GM21576 (cell line): Measurements from ENCODE around the gene EHD3.

ENCODE experiments used
- ATAC-seq: cut with Tn5 transposase; IDR thresholded peaks from one replicate; pipeline ENCODE4 v1.9.1; 2021; ENCODE audit warnings: mild to moderate bottlenecking, moderate library complexity; ENCODE audit not compliant: unreplicated experiment

Gene EHD3

DNA sequence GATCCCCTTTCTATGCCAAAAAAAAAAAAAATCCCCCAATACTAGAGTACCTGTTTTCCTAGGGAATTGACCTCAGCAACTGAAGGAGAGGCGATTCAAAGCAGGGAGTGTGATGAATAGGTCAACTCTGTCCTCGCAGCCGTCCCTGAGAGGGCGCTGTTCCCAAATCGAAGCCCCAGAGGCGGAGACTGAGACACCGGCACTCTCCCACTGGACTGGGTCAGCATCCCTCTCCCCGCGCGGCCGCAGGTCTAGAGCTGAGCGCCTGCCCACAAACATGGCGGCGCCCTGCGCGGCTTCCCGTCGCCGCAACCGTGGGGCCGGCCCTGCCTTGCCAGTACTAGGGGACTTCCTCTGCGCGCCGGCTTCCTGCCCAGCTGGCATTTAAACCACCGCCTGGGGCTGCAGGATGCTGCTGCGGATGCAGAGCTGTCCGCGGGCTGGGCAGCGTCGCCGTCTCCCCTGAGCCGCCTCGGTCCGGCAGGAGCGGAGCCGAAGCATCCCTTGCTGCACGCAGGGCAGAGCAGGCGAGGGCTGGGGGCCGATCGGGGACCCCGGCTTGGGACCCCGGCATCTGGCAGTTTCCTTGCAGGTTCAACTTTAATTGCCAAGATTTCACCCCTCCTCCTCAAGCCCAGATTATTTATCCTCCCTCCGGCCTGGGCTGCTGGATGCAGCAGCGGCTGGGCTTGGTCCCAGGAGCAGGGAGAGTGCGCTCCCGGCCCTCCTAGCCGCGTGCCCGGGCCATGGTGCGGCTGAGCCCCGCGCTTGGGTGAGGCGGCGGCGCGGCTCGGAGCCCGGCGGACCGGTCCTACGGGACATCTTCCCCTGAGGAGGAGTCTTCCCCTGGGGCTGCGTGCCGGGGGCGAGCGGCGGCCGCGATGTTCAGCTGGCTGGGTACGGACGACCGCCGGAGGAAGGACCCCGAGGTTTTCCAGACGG is at the start of gene EHD3:
EHD3 (plus strand) TSS at position 412 of the 942 bp plus-strand sequence; CDS start at position 882, 470 bp downstream.
- ATAC-seq: peak; percentile 94

DNA sequence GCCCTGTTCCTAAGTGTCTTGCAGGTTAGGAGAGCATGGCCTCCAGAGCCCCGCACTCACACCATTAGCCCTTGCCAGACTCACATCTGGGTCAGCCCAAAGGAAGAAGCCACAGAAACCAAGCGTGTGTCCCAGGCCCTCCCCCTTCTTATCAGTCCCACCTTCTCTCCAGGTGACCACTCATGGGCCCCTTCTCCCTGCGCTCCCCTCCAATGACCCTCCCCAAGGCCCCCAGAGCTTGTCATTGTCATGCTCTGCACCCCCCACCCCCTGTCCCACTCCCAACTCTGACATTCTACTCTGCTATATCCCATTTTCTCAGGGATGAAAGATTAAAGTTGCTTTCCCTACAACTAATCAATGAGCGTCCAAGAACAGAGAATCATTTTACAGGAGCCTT is 46.8 kb upstream of the EHD3 start:
- no peak for ATAC-seq

DNA sequence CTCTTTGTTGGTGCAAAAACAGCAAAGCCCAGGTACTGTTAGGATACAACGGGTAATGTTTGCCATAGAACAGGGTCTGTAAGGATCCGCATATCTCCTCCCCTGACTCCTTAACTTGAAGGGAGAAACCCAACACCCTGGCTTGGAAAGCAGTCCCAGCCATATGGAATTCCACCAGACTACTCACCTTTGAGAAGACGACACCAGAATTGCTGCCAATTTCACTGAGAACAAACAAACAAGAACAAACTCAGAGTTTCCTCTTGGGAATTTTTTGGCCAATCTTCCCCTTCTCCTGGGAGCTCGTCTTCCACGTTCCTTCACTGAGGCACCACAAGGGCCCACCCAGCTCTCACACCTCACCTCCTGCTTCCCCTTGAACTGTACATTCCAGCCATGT is 45.8 kb upstream of the EHD3 start:
- no peak for ATAC-seq

DNA sequence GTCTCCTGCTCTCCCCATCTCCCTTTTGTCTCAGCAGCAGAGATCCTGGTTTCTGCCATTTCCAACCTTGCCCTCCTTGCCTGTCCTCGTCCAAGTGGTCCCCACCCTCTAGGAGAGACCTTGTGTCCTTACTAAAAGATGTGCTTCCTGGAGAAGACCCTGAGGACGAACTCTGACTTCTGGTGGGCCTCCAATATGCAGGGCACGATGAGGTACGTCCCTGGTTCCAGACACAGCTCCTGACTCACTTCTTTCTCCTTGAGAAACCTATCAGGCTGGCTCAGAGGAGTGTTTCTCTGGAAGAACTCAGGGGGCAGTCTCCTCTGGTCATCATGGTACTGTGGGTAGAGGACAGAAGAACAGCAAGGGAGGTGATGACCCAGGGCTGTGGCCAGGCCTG is 44.8 kb upstream of the EHD3 start:
- ATAC-seq: no peak

DNA sequence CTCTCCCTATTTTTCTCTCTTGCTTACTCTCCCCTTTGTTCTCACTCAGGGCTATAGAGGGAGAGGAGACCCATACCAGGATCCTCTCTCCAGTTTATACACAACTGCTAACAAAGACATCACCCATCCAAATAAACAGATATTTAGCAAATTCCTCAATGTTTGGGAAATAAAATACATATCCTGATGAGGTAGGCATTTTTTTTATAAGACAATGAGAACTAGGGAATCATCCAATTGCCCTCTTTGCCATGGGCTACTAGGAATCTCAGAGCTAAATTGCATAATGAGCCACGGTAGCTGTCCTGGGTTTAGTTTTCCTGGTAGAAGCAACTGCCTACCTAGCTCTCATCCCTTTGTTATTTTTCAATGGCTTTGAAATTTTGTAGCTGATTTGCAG is 43.8 kb upstream of the EHD3 start:
- ATAC-seq: no peak

DNA sequence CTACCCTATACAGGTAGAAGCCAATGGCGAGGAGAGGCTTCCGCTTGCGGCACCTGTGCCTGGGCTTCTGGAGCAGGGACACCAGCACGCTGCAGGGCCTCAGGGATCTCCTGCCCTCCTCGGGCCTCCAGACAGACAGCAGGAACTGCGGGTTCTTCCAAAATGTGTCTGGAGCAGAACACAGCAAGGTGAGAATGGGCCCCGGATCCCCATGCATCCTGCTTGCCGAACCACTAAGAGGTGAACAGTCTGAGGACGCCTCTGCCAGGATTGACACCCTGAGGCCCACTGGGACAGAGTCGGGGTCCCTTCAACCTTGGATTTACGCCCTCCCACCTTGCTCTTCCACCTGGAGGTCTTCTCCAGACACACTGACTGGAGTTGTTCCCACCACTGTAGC is 42.0 kb upstream of the EHD3 start:
- no peak for ATAC-seq

- no peak for ATAC-seq
Measured at GRCh38 chr2:31192396-31192795, 41.6 kb upstream of the EHD3 start.

GRCh38 chr2:31192851-31193392 is 41.0 kb upstream of the EHD3 start:
- ATAC-seq: no peak

DNA sequence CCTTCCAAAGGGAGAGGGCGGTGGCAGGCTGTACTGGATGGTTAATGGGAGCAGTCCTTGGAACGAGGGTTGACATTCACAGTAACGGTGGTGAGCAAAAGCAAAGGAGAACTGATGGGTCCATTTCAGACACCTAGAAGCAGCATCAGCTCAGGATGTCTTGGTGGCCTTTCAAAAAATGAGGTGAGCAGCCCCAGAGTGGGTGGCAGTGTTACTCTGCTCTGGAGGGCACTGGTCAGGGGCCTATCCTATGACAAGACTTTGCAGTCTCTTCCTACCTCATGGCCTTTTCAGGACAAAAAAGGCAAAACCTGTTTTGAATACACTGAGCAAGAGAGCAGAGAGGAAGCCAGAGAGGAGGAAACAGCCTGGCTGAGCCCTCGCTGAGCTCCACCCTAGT is 40.1 kb upstream of the EHD3 start:
- ATAC-seq: no peak

- ATAC-seq: no peak
Measured at GRCh38 chr2:31196622-31197021, 37.3 kb upstream of the EHD3 start.

- no peak for ATAC-seq
Measured at GRCh38 chr2:31197166-31197565, 36.8 kb upstream of the EHD3 start.

GRCh38 chr2:31197669-31198068 is 36.3 kb upstream of the EHD3 start:
- no peak for ATAC-seq

DNA sequence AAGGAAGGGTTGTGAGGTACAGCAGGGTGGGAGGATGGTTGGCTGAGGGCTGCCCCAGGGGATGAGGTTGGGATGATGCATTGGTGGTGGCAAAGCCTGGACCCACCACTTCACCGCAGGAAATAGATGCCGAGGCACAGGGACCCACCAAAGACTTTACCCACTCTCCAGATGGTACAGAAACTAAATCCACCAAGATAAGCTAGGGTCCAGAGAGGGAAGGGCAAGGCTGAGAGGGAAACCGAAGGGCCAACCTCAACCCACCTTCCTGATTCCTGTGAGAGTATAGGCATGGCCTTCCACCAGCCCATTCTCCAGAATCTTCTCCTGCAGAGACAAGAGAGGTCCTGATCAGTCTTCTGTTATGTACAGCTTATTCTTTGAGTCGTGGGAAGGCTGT is 34.7 kb upstream of the EHD3 start:
- no peak for ATAC-seq

- no peak for ATAC-seq
Measured at GRCh38 chr2:31200972-31201371, 33.0 kb upstream of the EHD3 start.

DNA sequence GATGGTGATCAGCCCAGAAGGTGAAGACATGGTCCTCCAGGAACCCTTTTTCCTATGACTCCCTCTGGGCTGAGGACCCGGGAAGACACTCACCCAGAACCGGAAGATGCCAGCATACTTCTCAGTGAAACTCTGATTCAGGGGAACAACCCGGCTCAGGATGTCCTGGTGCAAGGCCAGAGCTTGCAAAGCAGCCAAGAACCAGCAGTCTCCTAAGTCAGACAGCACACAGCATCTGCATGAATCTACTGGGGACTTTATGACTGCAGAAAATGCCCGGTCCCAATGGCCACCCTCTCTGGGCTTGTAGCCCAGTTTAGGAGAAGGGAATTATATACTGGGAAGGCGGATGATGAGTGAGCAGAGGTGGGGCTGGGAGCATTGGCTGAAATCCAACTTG is 31.9 kb upstream of the EHD3 start:
- no peak for ATAC-seq

GRCh38 chr2:31202833-31203232 is 31.1 kb upstream of the EHD3 start:
- ATAC-seq: no peak

DNA sequence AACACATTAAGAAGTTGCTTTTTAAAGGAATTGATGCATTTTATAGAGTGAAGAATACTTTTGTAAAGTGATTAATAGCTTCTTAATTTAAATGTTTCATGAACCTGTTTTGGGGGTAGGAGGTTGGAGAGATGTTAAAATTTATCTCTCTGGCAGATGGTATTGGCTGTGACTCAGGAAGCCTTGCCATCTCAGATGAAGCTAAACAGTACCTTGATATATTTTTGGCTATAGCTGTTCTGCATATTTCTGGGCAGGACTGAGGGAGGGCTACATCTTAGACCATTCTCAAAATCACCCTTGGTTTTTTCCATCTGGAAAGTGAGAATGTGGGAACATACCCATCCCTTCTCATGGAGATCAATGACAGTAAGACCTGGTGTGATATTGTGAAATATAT is 30.0 kb upstream of the EHD3 start:
- no peak for ATAC-seq

DNA sequence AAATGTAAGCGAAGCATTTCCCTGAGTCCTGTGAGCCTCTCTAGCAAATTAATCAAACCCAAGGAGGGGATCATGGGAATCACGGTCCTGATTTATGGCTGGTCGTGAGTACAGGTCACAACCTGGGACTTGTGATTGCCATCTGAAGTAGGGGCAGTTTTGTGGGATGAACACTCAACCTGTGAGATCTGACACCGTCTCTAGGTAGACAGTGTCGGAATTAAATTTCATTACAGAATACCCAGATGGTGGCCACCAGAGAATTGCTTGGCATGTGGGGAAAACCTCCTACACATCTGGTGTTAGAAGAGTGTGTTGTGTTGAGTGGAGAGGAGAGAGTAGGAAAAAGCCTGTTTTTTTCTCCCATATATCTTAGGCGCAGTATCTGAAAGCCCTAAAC is 29.2 kb upstream of the EHD3 start:
- ATAC-seq: no peak

DNA sequence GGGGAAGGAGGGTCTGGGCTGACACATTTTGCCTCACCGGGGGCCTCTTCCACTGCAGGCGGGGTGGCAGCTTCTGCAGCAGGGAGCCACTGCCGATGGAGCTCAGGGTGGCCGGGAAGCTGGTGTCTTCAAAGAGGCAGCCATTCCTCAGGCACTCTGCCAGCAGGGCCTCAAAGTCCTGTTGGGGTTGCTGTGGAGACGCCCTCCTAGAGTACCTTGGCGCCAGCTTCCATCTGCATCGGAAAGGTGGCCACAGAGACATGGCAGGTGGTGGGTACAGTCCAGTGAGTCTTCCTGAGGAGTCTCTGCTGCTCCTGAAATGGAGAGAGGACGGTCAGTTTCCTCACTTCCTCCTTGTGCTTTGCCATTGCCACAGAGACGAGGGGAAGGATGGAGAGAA is 28.8 kb upstream of the EHD3 start:
- ATAC-seq: no peak

DNA sequence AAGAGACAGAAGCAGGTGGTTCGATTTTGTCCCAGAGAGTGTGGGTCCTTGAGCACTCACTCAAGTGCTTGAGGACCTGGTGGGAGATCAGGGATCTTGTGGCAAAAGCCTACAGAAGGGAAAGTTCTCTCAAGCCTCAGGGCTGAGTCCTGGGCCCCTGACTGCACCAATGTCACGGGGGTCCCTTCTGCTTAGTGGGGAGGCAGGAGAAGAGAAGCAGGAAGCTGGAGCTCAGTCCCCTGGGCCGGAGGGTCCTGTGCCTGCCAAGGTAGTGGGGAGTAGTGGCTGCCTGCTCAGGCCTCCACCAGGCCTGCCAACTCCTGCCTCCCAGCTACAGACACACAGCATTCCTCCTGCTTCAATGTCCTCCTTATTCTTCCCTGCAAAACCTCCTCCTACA is 28.3 kb upstream of the EHD3 start:
- ATAC-seq: no peak

- peak; percentile 68 for ATAC-seq
Measured at GRCh38 chr2:31207790-31208189, 26.2 kb upstream of the EHD3 start.

DNA sequence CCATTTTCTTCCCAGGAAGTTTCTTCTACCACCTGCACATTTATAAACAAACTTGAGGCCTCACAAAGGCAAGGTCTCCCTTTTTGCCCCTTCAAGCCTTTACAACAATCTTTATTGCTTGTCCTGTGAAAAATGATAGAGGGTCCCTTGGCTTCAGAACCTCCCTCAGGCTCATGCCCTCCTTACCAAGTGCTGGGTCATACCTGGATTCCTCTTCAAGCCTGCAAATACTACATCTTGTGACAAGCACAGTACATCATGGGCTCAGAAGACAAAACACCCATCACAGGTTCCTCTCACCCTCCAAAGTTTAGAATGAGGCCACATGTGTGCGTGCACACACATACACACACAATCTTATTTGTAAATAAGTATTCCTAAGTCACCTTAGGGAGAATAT is 25.7 kb upstream of the EHD3 start:
- ATAC-seq: no peak
